HG03575 (cell line): ENCODE data around the gene NFKBIA.
"Not testable (repeated sequence)": the region's sequence is repeated elsewhere in the genome, so short reads cannot be mapped to it uniquely, and the experiment has no call there.

Experiments used
- ATAC-seq: cut with Tn5 transposase; IDR thresholded peaks from one replicate; pipeline ENCODE4 v1.9.1; 2021; ENCODE audit not compliant: unreplicated experiment, insufficient number of reproducible peaks, low FRiP score; ENCODE audit errors: extremely low read depth

The NFKBIA gene

GRCh38 chr14:35412272-35413056 lies 7.9 kb upstream of the NFKBIA start:
- no peak for ATAC-seq

- no peak for ATAC-seq
These were observed 6.3 kb upstream of the NFKBIA start for GRCh38 chr14:35410858-35411257.

- ATAC-seq = no peak
These were observed 5.0 kb upstream of the NFKBIA start for GRCh38 chr14:35409595-35409994.

GRCh38 chr14:35408026-35408425 lies 3.5 kb upstream of the NFKBIA start:
- ATAC-seq = no peak

- no peak for ATAC-seq
These were observed 2.7 kb upstream of the NFKBIA start for GRCh38 chr14:35407306-35407630.

GRCh38 chr14:35406506-35407305 lies 2.2 kb upstream of the NFKBIA start:
- ATAC-seq = no peak

- no peak for ATAC-seq
These were observed 1.5 kb upstream of the NFKBIA start for GRCh38 chr14:35406090-35406489.

GRCh38 chr14:35405304-35405996 lies 901 bp upstream of the NFKBIA start:
- ATAC-seq = no peak

GRCh38 chr14:35403603-35404448 lies 723 bp downstream of the NFKBIA start:
- no peak for ATAC-seq

GRCh38 chr14:35403114-35403602 lies 1.4 kb downstream of the NFKBIA start:
- no peak for ATAC-seq

GRCh38 chr14:35402323-35403113 lies 2.0 kb downstream of the NFKBIA start:
- ATAC-seq = no peak

- ATAC-seq = no peak
These were observed 2.9 kb downstream of the NFKBIA start for GRCh38 chr14:35401422-35402265.

- no peak for ATAC-seq
These were observed 3.7 kb downstream of the NFKBIA start for GRCh38 chr14:35400648-35401421.

- no peak for ATAC-seq
These were observed 5.2 kb downstream of the NFKBIA start for GRCh38 chr14:35399083-35399937.

- ATAC-seq = no peak
These were observed 6.4 kb downstream of the NFKBIA start for GRCh38 chr14:35398071-35398584.

GRCh38 chr14:35396610-35397009 lies 7.9 kb downstream of the NFKBIA start:
- ATAC-seq = not testable (repeated sequence)
